Stimulated activated CD4-positive, alpha-beta T cell treated with anti-CD3 and anti-CD28 coated beads, Interleukin-2, amount 100 ng/mL, for 24 hours (primary cell): ENCODE results near the gene STX16.

Source experiments
- DNase-seq, 2 donors: peaks; one replicate each; pipeline ENCODE4 v3.0.0-alpha.2; 2020

The STX16 gene

GRCh38 chr20:58619077-58619863 is 31.8 kb upstream of the STX16 start:
- DNase-seq, result no peak

DNA sequence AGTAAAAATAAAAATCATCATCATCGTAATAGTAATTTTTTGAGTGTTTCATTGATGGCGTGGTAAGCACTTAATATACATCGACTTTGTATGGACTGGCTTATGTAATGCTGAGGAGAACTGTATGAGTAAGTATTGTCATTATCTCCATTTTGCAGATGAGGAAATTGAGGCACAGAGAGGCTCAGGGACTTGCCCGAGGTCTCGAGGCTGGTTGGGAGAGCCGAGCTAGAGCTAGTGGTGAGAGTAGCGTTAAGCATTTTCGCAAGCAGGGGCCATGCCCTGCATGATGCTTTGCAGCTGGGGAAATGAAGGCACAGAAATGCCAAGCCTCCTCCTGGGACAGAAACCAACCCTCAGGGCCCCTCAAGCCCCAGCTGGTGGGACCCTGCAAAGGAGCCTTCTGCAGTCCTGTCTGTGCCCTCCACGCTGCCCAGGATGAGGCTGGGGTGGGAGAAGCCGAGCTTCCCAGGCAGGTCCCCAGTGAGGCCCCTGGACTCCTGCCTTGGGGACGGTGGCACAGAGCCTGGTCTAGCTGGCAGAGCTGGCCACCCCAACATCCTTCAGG is 31.1 kb upstream of the STX16 start:
- DNase-seq, result no peak

GRCh38 chr20:58621906-58622548 is 29.1 kb upstream of the STX16 start:
- DNase-seq, result no peak

GRCh38 chr20:58622671-58623578 is 28.2 kb upstream of the STX16 start:
- no peak for DNase-seq

GRCh38 chr20:58623579-58624473 is 27.3 kb upstream of the STX16 start:
- no peak for DNase-seq

GRCh38 chr20:58624687-58625086 is 26.4 kb upstream of the STX16 start:
- no peak for DNase-seq

DNA sequence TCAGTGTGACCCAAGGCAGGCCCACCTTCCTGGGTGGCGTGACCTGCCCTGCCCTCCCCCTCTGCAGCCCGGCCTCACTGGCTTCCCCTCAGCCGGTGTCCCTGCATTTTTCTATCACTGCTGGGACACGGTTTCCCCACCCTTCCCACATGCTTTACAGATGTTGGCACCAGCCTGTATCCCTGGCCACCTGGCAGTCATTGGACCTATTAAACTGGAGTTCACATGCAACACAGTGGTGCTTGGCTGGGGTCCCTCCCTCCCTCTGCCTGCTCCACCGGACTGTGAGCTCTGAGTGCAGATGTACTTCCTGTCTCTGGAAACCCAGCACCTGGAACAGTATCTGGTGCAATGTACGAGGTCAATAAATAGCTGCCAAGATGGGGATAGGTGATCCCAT is 25.5 kb upstream of the STX16 start:
- DNase-seq, result no peak

DNA sequence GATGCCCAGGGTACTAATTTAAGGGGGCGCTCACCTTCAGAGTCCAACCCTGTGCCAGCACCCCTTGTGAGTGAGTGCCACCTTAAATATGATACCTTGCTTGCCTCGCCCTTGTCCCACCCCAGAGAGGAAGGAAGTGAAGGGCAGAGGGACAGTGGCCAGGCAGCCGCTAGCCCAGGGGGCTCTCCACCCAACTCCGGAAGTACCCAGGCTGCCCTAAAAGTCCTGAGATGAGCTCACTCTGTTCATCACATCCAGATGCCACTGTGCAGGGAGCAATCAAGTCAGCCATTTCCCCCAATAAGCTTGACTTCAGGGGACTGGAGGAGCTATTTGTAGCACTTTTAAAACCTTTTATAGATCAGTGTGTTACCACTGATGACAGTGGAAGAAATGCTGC is 25.0 kb upstream of the STX16 start:
- DNase-seq, result no peak

DNA sequence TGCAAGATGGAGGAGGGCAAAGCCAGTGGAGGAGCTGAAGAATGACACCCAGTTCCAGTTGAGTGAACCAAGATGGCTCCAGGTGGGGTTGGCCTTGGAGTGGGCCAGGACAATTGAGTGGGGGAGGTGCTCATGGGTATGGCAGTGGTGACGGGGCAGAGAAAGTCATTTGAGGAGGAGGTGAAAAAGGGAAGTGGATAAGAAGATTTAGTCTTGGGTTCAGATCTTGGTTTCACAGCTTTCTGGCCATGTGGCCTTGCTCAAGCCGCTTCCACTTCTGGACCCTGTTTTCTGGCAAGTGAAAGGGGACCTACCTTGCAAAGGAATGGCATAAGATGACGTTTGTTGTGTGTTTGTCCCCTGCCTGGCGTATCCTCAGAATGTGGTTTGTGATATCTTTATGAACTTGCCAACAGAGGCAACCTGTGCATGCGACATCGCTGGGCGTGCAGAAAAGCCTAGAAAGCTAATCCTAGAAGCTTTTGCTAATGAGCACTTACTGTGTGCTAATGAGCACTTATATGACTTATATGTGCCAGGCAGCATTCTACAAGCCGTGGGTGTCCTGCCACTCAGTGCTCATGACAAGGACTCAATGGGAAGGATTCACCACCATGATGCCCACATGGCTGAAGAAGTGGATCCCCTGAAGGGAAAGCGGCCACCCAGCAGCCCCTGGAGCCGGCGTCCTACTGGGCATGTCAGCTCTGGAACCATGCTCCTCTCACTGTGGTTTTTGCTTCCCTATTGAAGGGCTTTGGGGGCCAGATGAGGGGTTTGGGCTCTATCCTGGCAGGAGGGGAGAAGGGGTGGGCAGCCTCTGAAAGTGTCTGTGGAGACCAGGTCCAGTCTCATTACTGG is 23.6 kb upstream of the STX16 start:
- DNase-seq, result peak in 1 of 2 donors; percentile 25

DNA sequence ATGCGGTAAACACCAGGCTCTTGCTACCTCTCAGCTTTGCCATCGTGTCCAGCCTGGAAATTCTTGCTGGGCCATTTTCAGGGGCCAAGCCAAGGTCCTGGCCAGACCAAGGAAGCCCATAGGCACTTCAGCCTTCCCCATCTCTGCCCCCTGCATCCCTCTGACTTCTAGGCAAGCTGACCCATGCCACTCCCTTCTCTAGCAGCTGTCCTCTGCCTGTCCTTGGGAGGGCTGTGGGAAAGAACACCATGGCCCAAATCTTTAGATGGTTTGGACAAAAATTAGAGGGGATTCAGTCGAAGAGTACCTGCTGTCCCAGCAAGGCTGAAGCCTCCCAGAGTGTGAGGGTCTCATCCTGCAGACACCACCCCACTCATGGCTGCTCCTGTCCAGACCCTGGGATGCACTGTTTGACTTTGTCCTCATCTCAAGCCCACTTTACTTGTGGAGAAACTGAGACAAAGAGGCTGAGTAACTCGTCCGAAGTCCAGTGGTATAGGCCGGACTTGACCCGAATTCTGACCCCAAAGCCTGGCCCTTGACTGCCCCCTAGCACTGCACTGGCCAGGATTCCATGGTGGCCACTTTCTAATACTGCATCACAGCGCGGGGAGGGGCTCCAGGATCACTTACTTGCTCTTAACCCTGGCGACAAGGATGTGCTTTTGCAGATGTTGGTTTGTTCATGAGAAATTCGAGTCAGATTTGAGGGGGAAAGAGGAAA is 22.4 kb upstream of the STX16 start:
- DNase-seq, result no peak

DNA sequence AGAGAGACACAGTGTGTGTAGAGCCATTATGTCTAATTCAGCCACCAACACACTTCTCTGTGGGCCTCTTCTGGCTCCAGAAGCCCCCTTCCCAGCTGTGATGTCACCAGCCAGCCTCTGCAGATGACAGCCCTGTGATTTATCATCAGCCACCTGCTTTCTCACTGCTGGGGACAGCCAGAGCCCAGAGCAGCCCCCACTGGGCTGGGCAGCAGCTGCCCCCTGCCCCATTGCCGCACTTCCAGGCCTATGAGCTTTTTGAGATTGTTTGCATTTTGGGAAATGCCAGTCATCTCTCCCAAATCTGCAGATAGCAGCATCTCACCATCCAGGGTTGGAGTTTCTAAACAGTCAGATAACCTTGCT is 21.9 kb upstream of the STX16 start:
- DNase-seq, result no peak

DNA sequence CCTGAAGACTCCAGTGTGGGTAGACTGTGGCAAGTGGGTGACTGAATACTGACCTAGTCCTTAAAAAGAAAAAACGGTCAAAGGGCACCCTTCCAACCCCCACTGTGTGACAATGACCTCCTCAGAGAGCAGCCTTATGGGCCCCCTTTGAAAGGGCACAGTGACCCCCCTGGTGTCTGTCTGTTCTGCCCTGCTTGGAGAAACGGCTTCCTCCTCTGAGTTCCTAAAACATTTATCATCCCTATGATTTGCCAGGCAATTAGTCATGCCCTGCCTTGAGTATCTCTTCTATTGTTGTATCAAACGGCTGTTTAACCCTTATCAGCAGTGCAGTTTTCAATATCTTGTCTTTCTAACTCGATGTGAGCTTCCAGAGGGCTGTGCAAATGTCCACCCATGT is 21.0 kb upstream of the STX16 start:
- DNase-seq, result no peak

DNA sequence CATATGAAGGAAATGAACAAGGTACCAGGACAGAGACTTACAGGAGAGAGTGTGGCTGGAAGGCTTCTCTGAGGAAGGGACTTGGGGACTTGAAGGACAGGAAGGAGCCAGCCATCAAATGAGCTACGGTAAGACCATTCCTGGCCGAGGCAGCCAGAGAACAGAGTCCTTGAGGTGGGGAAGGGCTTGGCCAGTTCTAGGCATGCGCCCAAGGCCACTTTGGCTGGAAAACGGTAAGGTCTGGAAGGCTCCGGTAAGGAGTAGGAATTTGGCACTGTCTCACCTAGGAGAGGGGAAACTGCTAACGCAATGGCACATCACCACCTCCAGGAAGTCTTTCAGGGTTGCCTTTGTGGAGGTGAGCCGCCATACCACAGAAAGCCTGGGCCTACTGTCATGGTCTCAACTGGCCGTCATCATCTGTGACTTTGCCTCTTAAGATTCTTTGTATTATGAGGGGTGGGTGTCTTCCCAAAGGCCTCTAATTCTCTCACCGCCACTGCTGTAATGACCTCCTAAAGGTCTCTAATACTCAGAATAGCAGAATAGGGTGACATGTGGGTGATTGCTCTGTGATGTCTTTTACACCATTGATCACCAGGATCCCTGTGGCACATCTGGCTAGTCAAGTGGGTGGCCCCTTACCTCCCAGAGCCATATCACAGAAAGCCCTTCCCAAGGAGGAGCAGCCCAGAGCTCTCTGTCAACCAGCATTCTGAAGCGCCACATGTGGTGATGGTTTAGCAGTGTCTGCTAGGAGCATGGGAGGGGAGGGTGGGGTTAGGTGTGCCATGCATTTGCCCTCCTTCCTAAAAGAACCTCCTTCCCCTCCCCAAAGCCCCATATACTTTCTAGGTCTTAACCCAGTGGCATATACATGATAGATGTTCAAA is 17.7 kb upstream of the STX16 start:
- no peak for DNase-seq

GRCh38 chr20:58634059-58634458 is 17.0 kb upstream of the STX16 start:
- peak in 1 of 2 donors; percentile 8 for DNase-seq

GRCh38 chr20:58634521-58635278 is 16.4 kb upstream of the STX16 start:
- peak; percentile 51 to 61 for DNase-seq

- no peak for DNase-seq
These were observed 15.8 kb upstream of the STX16 start for GRCh38 chr20:58635279-58635665.

DNA sequence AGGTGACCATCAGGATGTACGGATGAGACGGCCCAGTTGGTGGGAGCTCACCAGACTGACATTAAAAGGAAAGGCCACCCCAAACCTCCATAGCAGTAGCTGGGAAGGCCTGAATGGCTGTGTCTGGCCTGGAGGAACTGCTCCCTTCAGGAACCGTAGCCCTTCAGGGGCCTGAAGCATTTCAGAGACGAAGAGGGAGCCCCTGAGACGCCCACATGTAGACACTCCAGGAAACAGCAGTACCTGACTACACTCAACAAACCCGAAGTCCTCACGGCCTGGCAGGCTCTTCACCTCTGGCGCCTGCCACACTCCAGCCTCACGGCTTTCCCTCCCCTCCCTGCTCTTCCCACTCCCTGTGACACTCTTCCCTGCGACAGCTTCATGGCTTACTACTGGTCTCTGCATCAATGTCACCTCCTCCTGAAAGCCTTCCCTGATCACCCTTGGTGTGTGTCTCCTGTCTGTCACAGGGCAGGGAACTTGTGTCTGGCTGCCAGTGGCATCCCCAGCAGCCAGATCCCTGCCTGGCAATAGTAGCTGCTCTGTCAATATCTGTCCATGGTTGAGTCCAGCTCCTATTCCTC is 14.6 kb upstream of the STX16 start:
- DNase-seq, result no peak

DNA sequence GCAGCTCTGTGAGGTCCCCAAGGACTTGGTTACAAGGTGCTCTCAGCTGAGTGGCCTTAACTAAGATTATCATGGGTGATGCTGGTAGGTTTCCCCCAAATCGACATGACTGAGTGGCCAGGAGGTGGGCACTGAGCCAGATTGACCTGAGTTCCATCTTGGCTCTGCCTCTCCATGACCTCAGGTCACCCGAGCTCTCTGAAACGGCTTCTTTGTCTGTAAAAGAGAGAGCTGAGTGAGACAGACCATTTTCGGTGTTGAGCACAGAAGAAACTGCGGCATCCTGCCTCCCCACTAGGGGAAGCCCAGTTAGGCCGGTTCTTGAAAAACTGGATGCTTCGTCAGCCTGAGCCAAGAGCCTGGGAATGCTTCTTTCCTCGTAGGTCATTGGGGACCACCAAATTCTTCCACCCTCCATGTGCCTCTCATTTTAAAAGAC is 14.1 kb upstream of the STX16 start:
- no peak for DNase-seq
